SK-N-SH treated with all-trans-retinoic acid at 6 μM for 48 hours (cell line): Measurements from ENCODE around the gene WAC.

Experiments used
- PATZ1 ChIP-seq: fragments of 250-450 bp; sonication (Bioruptor Pico); IDR thresholded peaks from 2 replicates; pipeline ENCODE4 v1.8.0; 2020; ENCODE audit warnings: mild to moderate bottlenecking, moderate library complexity, borderline replicate concordance
- POU6F1 ChIP-seq: fragments of 250-450 bp; sonication (Bioruptor Pico); IDR thresholded peaks from 2 replicates; pipeline ENCODE4 v1.8.0; 2021; ENCODE audit warnings: low read depth, mild to moderate bottlenecking, moderate library complexity, borderline replicate concordance
- SNAI2 ChIP-seq: fragments of 250-450 bp; sonication (Bioruptor Pico); IDR thresholded peaks from 2 replicates; pipeline ENCODE4 v1.5.0; 2020; ENCODE audit warnings: mild to moderate bottlenecking, moderate library complexity

- TF ChIP-seq PATZ1 (CRISPR knock-in tag), result no peak
- TF ChIP-seq SNAI2 (CRISPR knock-in tag), result no peak
- TF ChIP-seq POU6F1 (CRISPR knock-in tag), result no peak
These were observed 61.5 kb downstream of the WAC start for GRCh38 chr10:28594406-28594805.
